Thyroid gland (tissue), 4 donors: Measurements from ENCODE around the gene ILDR2. TPM values are rescaled to one million over a fixed set of nuclear protein-coding genes. Genes with fewer than 3 reads are reported as not detected.

Source experiments
- DNase-seq, 2 donors: peaks; one replicate each; pipeline ENCODE4 v3.0.0-alpha.2; 2019
- H3K27ac ChIP-seq, 3 donors: fragments of 200-600 bp; sonication (generic); 1 replicate in 2 of 3; 2 replicates in 1 of 3; pipeline ENCODE4 v1.5.1; 2016 to 2019; ENCODE audit warnings: mild to moderate bottlenecking in 1 of 3, moderate library complexity in 1 of 3
- H3K27me3 ChIP-seq: fragments of 200-600 bp; sonication (generic); one replicate; pipeline ENCODE4 v1.5.1; 2019
- H3K36me3 ChIP-seq, 2 donors: fragments of 200-600 bp; sonication (generic); one replicate each; pipeline ENCODE4 v1.5.1; 2016 to 2019
- H3K4me1 ChIP-seq, 2 donors: fragments of 200-600 bp; sonication (generic); one replicate each; pipeline ENCODE4 v1.5.1; 2017 to 2019
- H3K4me3 ChIP-seq, 3 donors: fragments of 200-600 bp; sonication (generic); replicated peaks in 1 of 3; 1 replicate in 2 of 3; 2 replicates in 1 of 3; pipeline ENCODE4 v1.5.1; 2016; ENCODE audit warnings: mild to moderate bottlenecking in 1 of 3
- H3K9me3 ChIP-seq: fragments of 200-600 bp; sonication (generic); one replicate; pipeline ENCODE4 v1.5.1; 2017
- CTCF ChIP-seq, 6 experiments: fragments of 200-600 bp in 3 of 6; fragments of 450-650 bp in 3 of 6; sonication (generic) in 3 of 6; IDR thresholded peaks; one replicate each; pipeline ENCODE4 v1.5.1; 2016 to 2019; ENCODE audit warnings: antibody characterized with exemption in 6 of 6, mild to moderate bottlenecking in 2 of 6, inconsistent platforms in 1 of 6, moderate library complexity in 1 of 6
- POLR2A ChIP-seq, 2 donors: fragments of 450-650 bp; IDR thresholded peaks; one replicate each; pipeline ENCODE4 v1.6.1; 2017; ENCODE audit warnings: antibody characterized with exemption in 2 of 2, mild to moderate bottlenecking in 2 of 2, moderate library complexity in 1 of 2
- WGBS, 2 donors: methylation state at CpG; one replicate each; pipeline ENCODE4 v1.1.5; 2017; 5-methylcytosine and 5-hydroxymethylcytosine counted together
- intact Hi-C: fragments of 100-400 bp; cut with DNase I; formaldehyde crosslinking; loops from one replicate; pipeline ENCODE4 v1.15.1; 2023
- total RNA-seq, 4 donors: library from RNA; depleted of rRNA; stranded (reverse); fragments of >200 nt; gene quantifications; one replicate each; pipeline ENCODE4 v1.2.3, GENCODE V29; 2016

The ILDR2 gene
- total RNA-seq, 4 donors from 2014 or later, result 0.40 to 0.89 (median 0.76) TPM

GRCh38 chr1:166972193-166972592, 3.1 kb downstream of the ILDR2 start:
- 52 to 61% methylated on average over 3 of the region's 3 CpGs for WGBS, 2 donors
- no peak overlapping the region for H3K27ac ChIP-seq
- intact Hi-C loops, result no loop called here
- no peaks in the 10 kb centered on the region for H3K27me3 ChIP-seq
- H3K9me3 ChIP-seq, result no peaks in the 10 kb centered on the region
- no peak for DNase-seq
- H3K4me3 ChIP-seq, result no peak overlapping the region
- H3K4me1 ChIP-seq, result peaks cover 0 to 7% of the 10 kb centered on the region in 2 donors
- TF ChIP-seq POLR2A (IDR thresholded peaks at IDR 0.05), result no peak
- no peaks in the 10 kb centered on the region for H3K36me3 ChIP-seq

- peaks cover 0 to 7% of the 10 kb centered on the region in 2 donors for H3K4me1 ChIP-seq
- H3K9me3 ChIP-seq, result no peaks in the 10 kb centered on the region
- H3K36me3 ChIP-seq, result no peaks in the 10 kb centered on the region
- DNase-seq, result no peak
- no peak overlapping the region for H3K4me3 ChIP-seq
- no peak overlapping the region for H3K27ac ChIP-seq
- intact Hi-C loops, result no loop called here
- TF ChIP-seq POLR2A (IDR thresholded peaks at IDR 0.05), result no peak
- TF ChIP-seq CTCF (IDR thresholded peaks at IDR 0.05), result no peak
- H3K27me3 ChIP-seq, result no peaks in the 10 kb centered on the region
- WGBS, 2 donors, result 81 to 88% methylated on average over 3 of the region's 3 CpGs
Measured at GRCh38 chr1:166971252-166971651, 4.1 kb downstream of the ILDR2 start.

GRCh38 chr1:166969074-166969677, 6.2 kb downstream of the ILDR2 start:
- H3K27me3 ChIP-seq, result no peaks in the 10 kb centered on the region
- no peak for DNase-seq
- intact Hi-C loops, result no loop called here
- no peak overlapping the region for H3K4me3 ChIP-seq
- no peak for TF ChIP-seq POLR2A (IDR thresholded peaks at IDR 0.05)
- TF ChIP-seq CTCF (IDR thresholded peaks at IDR 0.05), result no peak
- H3K9me3 ChIP-seq, result no peaks in the 10 kb centered on the region
- WGBS, 2 donors, result 85 to 94% methylated on average over 5 of the region's 5 CpGs
- no peak overlapping the region for H3K27ac ChIP-seq
- no peaks in the 10 kb centered on the region for H3K4me1 ChIP-seq
- no peaks in the 10 kb centered on the region for H3K36me3 ChIP-seq

GRCh38 chr1:166960858-166961474, 14.4 kb downstream of the ILDR2 start:
- Histone ChIP-seq H3K36me3 (no peaks in the 10 kb centered on the region), H3K27me3 (no peaks in the 10 kb centered on the region), H3K4me1 (no peaks in the 10 kb centered on the region), H3K4me3 (no peak overlapping the region), H3K27ac (no peak overlapping the region), H3K9me3 (no peaks in the 10 kb centered on the region)
- intact Hi-C loops, result no loop called here
- TF ChIP-seq POLR2A (IDR thresholded peaks at IDR 0.05) (no peak), CTCF (IDR thresholded peaks at IDR 0.05) (no peak)
- WGBS, 2 donors, result 94 to 96% methylated on average over 1 of the region's 1 CpG
- DNase-seq, result no peak

- TF ChIP-seq POLR2A (IDR thresholded peaks at IDR 0.05), result no peak
- TF ChIP-seq CTCF (IDR thresholded peaks at IDR 0.05), result no peak
- H3K27ac ChIP-seq, result no peak overlapping the region
- no peaks in the 10 kb centered on the region for H3K9me3 ChIP-seq
- no peaks in the 10 kb centered on the region for H3K4me1 ChIP-seq
- no peaks in the 10 kb centered on the region for H3K27me3 ChIP-seq
- WGBS, 2 donors, result 95 to 96% methylated on average over 2 of the region's 2 CpGs
- intact Hi-C loops, result no loop called here
- no peaks in the 10 kb centered on the region for H3K36me3 ChIP-seq
- no peak for DNase-seq
- H3K4me3 ChIP-seq, result no peak overlapping the region
Measured at GRCh38 chr1:166956872-166957271, 18.5 kb downstream of the ILDR2 start.
